PC-9 (cell line): Measurements from ENCODE around the gene DVL1.

ENCODE experiments used
- CTCF ChIP-seq: fragments of 200-600 bp; sonication (generic); conservative IDR thresholded peaks from 2 replicates; pipeline ENCODE4 v1.6.1; 2017; ENCODE audit warnings: mixed run types, antibody characterized with exemption, mild to moderate bottlenecking, moderate library complexity
- EZH2 ChIP-seq: fragments of 200-600 bp; sonication (generic); IDR thresholded peaks from 2 replicates; pipeline ENCODE4 v1.8.0; 2017; ENCODE audit warnings: antibody characterized with exemption, low read depth

DNA sequence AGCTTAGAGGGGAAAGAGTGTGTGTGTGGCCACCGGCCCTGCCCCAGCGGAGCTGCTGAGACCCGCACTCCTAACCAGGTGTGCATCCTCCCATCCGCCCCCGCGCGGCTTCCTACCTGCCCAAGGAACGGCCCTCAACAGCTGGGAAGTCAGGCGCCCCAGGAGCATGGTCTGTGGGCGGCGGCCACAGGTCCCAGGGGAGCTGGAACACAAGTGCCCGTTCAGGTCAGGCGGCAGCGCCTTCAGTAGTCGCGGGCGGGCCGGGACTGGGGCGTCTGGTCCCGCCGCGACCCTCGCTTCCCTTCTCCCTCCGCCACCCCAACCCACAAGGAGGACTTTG is 25.3 kb upstream of the DVL1 start:
- no peak for TF ChIP-seq EZH2
- no peak for TF ChIP-seq CTCF
